ENCODE measurements around the gene SETD1B. TPM values are rescaled to one million over a fixed set of nuclear protein-coding genes. Genes with fewer than 3 reads are reported as not detected.
"Not testable (repeated sequence)": the region's sequence is repeated elsewhere in the genome, so short reads cannot be mapped to it uniquely, and the experiment has no call there.

SETD1B gene
- total and polyA plus RNA-seq, 5 donors = 7.6 to 14.9 (median 13.0) TPM

DNA sequence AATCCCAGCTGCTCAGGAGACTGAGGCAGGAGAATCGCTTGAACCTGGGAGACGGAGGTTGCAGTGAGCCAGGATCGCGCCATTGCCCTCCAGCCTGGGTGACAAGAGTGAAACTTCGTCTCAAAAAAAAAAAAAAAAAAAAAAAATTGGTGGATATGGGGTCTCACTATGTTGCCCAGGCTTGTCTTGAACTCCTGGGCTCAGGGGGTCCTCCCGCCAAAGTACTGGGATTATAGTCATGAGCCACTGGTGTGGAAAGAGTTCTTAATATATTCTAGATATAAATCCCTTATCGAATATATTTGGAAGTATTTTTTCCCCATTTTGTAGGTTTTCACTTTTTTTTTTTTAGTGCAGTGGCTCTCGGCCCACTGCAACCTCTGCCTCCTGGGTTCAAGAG lies 65.4 kb downstream of the SETD1B start:
- ATAC-seq; H3K27me3 ChIP-seq (ENCODE audit: control insufficient read depth, insufficient read depth); DNase-seq; intact Hi-C loops (cut with DNase I); H3K4me1 ChIP-seq (ENCODE audit: control insufficient read depth, insufficient read depth, low read length); H3K27ac ChIP-seq (ENCODE audit: low read length); H3K9me3 ChIP-seq (ENCODE audit: control insufficient read depth, low read length); H3K4me3 ChIP-seq (ENCODE audit: low read length): not testable (repeated sequence)
- 91% methylated on average over 8 of the region's 8 CpGs for WGBS

DNA sequence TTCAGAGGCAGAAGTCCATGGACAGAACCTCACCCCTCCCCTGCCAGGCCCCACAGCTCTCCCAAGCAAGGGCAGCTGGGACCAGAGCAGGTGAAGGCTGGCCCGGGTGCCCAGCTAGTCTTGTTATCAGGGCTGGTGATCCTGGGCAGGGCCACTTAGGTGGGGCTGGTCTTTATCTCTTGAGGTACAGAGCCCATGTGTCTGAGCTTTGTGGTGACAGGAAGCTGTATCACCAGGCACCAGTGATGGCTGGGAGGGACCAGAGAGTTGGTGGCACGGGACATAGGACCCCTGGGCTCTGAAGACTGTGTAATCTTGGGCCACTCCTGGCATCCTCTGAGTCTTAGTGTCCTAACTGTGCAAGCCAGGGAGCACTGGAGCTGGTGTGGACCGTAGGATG lies 67.7 kb downstream of the SETD1B start:
- DNase-seq = no peak

DNA sequence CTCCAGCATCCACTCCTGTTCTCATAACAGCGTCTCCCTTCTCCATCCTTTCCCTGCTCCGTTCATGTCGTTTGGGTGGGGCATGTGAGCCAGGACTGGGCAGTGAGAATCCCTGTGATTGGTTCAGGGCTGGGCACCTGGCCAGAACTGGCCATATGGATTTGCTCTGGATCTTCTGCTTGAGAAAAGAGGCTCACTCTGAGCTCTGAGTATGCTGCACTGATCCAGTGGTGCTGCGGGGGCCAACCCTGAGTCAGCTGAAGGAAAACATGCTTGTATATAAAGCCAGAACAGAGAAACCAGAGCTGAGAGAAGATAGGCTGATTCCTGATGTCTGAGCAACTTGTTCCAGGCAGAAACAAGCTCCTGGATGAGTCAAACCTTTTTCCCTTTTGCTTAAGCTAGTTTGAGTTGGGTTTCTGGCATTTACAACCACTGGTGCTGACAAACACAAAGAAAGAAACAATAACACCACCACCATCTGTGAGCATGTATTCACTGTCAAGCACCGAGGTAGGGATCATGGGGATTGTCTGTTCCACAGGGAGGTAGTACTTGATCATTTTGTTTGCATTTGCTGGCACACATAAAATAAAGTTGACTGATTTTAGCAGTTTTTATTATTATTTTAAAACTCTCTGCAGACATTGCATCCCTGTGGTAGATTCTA lies 68.9 kb downstream of the SETD1B start:
- Histone ChIP-seq H3K9me3 (ENCODE audit: control insufficient read depth, low read length) (no peaks in the 10 kb centered on the region), H3K4me3 (ENCODE audit: low read length) (no peak overlapping the region), H3K4me1 (ENCODE audit: control insufficient read depth, insufficient read depth, low read length) (peaks cover 1% of the 10 kb centered on the region), H3K27me3 (ENCODE audit: control insufficient read depth, insufficient read depth) (no peaks in the 10 kb centered on the region), H3K27ac (ENCODE audit: low read length) (no peak overlapping the region)
- ATAC-seq (peak; percentile 36 to 83), DNase-seq (peak; percentile 59 to 76 (median 70))
- WGBS = 28% methylated on average over 5 of the region's 5 CpGs
- intact Hi-C loops (cut with DNase I) = no loop called here

More for the DNA sequence above, 67.7 kb downstream of the SETD1B start:
- H3K9me3 ChIP-seq (ENCODE audit: control insufficient read depth, low read length) = no peaks in the 10 kb centered on the region
- no peak overlapping the region for H3K27ac ChIP-seq (ENCODE audit: low read length)
- H3K27me3 ChIP-seq (ENCODE audit: control insufficient read depth, insufficient read depth) = no peaks in the 10 kb centered on the region
- peaks cover 1% of the 10 kb centered on the region for H3K4me1 ChIP-seq (ENCODE audit: control insufficient read depth, insufficient read depth, low read length)
- intact Hi-C loops (cut with DNase I) = no loop called here
- ATAC-seq = no peak
- 66% methylated on average over 3 of the region's 3 CpGs for WGBS
- H3K4me3 ChIP-seq (ENCODE audit: low read length) = no peak overlapping the region

DNA sequence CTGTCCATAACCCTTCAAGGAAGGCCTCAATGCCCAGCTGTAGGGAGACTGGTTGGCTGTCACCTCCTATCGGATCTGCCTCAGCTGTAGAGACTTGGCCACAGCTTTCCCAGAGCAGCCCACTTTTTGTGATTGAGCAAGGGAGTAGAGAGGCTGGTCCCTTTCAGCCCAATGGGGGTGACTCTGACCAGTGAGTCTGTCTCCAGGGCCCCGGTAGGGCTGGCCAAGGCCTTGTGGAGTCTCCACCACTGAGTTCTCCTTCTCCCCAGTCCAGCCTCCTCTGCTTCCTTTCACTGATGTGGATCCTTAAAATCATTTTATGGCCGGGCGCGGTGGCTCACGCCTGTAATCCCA lies 69.4 kb downstream of the SETD1B start:
- intact Hi-C loops (cut with DNase I) = no loop called here
- no peak overlapping the region for H3K27ac ChIP-seq (ENCODE audit: low read length)
- H3K27me3 ChIP-seq (ENCODE audit: control insufficient read depth, insufficient read depth) = no peaks in the 10 kb centered on the region
- peak; percentile 62 to 77 (median 64) for DNase-seq
- peaks cover 1% of the 10 kb centered on the region for H3K4me1 ChIP-seq (ENCODE audit: control insufficient read depth, insufficient read depth, low read length)
- WGBS = 84% methylated on average over 6 of the region's 6 CpGs
- no peaks in the 10 kb centered on the region for H3K9me3 ChIP-seq (ENCODE audit: control insufficient read depth, low read length)
- H3K4me3 ChIP-seq (ENCODE audit: low read length) = no peak overlapping the region
- peak; percentile 86 to 87 for ATAC-seq

DNA sequence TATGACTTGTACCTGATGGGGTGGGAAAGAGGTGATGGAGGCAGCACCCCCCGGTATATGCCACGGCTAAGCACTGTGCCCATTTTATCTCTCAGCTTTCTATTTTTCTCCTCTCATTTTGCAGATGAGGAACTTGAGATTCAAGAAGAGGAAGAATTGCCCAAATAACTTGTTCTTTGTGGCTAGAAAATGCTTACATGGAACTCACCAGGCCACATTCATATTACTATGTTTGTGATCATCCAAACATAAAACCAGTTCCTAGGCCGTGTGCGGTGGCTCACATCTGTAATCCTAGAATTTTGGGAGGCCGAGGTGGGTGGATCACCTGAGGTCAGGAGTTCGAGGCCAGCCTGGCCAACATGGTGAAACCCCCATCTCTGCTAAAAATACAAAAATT lies 70.3 kb downstream of the SETD1B start:
- Histone ChIP-seq H3K27me3 (ENCODE audit: control insufficient read depth, insufficient read depth) (no peaks in the 10 kb centered on the region), H3K4me1 (ENCODE audit: control insufficient read depth, insufficient read depth, low read length) (peaks cover 1% of the 10 kb centered on the region), H3K27ac (ENCODE audit: low read length) (no peak overlapping the region), H3K4me3 (ENCODE audit: low read length) (no peak overlapping the region), H3K9me3 (ENCODE audit: control insufficient read depth, low read length) (no peaks in the 10 kb centered on the region)
- intact Hi-C loops (cut with DNase I) = no loop called here
- DNase-seq (no peak), ATAC-seq (no peak)
- 93% methylated on average over 6 of the region's 6 CpGs for WGBS

DNA sequence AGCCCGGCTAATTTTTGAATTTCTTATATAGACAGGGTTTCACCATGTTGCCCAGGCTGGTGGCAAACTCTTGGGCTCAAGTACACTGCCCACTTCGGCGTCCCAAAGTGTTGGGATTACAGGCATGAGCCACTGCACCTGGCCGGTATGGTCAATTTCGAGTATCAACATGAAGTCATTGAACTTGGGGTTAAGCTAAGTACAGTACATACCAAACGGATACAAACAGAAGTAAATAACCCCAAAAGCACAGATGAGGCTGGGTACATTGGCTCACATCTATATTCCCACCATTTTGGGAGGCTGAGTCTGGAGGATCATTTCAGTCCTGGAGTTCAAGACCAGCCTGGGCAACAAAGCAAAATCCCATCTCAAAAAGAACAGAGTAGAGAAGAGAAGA lies 71.8 kb downstream of the SETD1B start:
- H3K27ac ChIP-seq (ENCODE audit: low read length) = no peak overlapping the region
- no peak overlapping the region for H3K4me3 ChIP-seq (ENCODE audit: low read length)
- DNase-seq (no peak), ATAC-seq (no peak)
- no peaks in the 10 kb centered on the region for H3K9me3 ChIP-seq (ENCODE audit: control insufficient read depth, low read length)
- intact Hi-C loops (cut with DNase I) = no loop called here
- H3K27me3 ChIP-seq (ENCODE audit: control insufficient read depth, insufficient read depth) = no peaks in the 10 kb centered on the region
- H3K4me1 ChIP-seq (ENCODE audit: control insufficient read depth, insufficient read depth, low read length) = peaks cover 1% of the 10 kb centered on the region
- 91% methylated on average over 6 of the region's 6 CpGs for WGBS

DNA sequence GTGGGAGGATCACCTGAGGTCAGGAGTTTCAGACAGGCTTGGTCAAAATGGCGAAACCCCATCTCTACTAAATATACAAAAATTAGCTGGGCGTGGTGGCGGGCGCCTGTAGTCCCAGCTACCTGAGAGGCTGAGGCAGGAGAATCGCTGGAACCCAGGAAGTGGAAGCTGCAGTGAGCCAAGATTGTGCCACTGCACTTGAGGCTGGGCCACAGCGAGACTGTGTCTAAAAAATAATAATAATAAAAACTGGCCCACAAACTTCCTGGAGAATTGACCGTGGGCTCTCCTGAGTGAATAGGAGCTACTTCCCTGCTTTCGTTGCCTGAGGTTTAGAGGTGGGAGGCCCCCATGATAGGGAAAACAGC lies 72.3 kb downstream of the SETD1B start:
- ATAC-seq; H3K27ac ChIP-seq (ENCODE audit: low read length); H3K4me3 ChIP-seq (ENCODE audit: low read length); DNase-seq; H3K9me3 ChIP-seq (ENCODE audit: control insufficient read depth, low read length); H3K4me1 ChIP-seq (ENCODE audit: control insufficient read depth, insufficient read depth, low read length); H3K27me3 ChIP-seq (ENCODE audit: control insufficient read depth, insufficient read depth); intact Hi-C loops (cut with DNase I): not testable (repeated sequence)
- 88% methylated on average over 8 of the region's 8 CpGs for WGBS

Other genes with a start within 250 kb of the SETD1B start
- 10 to 100 TPM; 11.8 to 16.0 (median 13.1) TPM for gene KDM2B, start 223.0 kb upstream of the SETD1B start, total RNA-seq
- 6.1 TPM for gene KDM2B, start 223.0 kb upstream of the SETD1B start, polyA plus RNA-seq
- 1 to 10 TPM; 7.0 to 9.4 (median 8.4) TPM for gene ORAI1, start 177.5 kb upstream of the SETD1B start, total RNA-seq
- 6.9 TPM for gene ORAI1, start 177.5 kb upstream of the SETD1B start, polyA plus RNA-seq
- under 1 TPM; 0.11 to 0.21 (median 0.17) TPM for gene MORN3, start 134.4 kb upstream of the SETD1B start, total RNA-seq
- gene MORN3, start 134.4 kb upstream of the SETD1B start, polyA plus RNA-seq = 0.38 TPM
- 1 to 10 TPM; 5.9 to 7.6 (median 7.1) TPM for gene TMEM120B, start 91.3 kb upstream of the SETD1B start, total RNA-seq
- gene TMEM120B, start 91.3 kb upstream of the SETD1B start, polyA plus RNA-seq = 5.8 TPM
- 10 to 100 TPM; 15.2 to 23.3 (median 22.0) TPM for gene RHOF, start 10.3 kb upstream of the SETD1B start, total RNA-seq
- gene RHOF, start 10.3 kb upstream of the SETD1B start, polyA plus RNA-seq = 11.2 TPM
- 1 to 10 TPM; 1.3 to 5.1 (median 1.4) TPM for gene HPD, start 54.9 kb downstream of the SETD1B start, total RNA-seq
- gene HPD, start 54.9 kb downstream of the SETD1B start, polyA plus RNA-seq = 2.0 TPM
- 10 to 100 TPM; 33.0 to 35.5 (median 34.0) TPM for gene PSMD9, start 84.8 kb downstream of the SETD1B start, total RNA-seq
- 46.8 TPM for gene PSMD9, start 84.8 kb downstream of the SETD1B start, polyA plus RNA-seq
- under 1 TPM; 0.61 to 0.91 (median 0.75) TPM for gene CFAP251, start 114.6 kb downstream of the SETD1B start, total RNA-seq
- gene CFAP251, start 114.6 kb downstream of the SETD1B start, polyA plus RNA-seq = 0.54 TPM
- 10 to 100 TPM in 3 of 4 donors, 1 to 10 TPM in 1; 9.5 to 13.2 (median 11.8) TPM for gene BCL7A, start 217.9 kb downstream of the SETD1B start, total RNA-seq
- gene BCL7A, start 217.9 kb downstream of the SETD1B start, polyA plus RNA-seq = 6.7 TPM